Measurements from ENCODE around the gene ARHGEF16.

ARHGEF16 gene

DNA sequence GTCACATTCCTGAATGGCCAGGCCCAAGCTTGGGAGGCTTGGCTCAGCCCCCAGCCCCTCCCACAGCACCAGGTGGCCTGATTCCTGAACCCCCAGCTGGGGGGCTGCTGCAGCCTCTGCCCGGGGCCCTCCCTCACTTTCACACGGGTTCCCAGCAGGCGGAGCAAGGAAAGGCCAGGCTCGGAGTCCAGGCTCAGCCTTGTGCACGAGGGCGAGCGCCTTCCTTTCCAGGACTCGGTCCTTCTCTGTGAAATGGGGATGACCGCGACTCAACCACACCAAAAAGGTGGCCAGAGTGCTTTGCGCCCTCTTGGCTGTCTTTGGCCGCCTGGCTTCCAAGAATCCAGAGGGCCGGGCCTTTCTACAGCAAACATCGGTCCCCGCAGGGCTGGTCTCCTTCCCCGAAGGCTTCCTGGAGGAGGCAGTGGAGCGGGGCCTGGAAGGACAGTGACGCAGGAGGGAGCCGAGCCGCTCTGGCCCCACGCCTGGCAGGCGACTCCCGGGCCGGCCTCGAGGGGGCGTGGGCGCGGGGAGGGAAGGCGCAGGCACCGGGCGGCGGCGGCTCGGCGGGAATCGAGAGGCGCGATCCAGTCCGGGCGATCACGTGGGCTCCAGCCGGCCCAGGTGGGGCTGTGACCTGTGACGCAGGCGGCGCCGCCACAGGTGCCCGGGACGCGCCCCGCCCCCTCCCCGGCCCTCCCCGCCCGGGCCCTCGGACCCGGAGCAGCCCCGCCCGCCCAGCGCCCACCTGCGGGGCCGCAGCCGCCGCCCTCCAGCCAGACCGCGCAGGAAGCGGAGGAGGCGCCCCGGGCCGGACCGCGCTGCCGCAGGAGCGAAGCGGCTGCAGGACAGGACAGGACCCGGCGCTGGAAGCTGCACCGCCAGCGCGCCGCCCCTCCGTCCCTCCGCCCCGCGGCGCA lies at the start of gene ARHGEF16:
TSS of gene ARHGEF16 (plus strand) at position 775 of the 920 bp plus-strand sequence. CDS start 8,420 bp downstream, outside the sequence.
- Mint-ChIP-seq H3K9me3 (no peaks in the 10 kb centered on the region), H3K27ac (peak within 1 kb of the TSS; percentile 44), H3K4me3 (peak within 1 kb of the TSS; percentile 67), H3K27me3 (peaks cover 53% of the 10 kb centered on the region), H3K4me1 (peaks cover 6% of the 10 kb centered on the region), H3K36me3 (no peaks in the 10 kb centered on the region)
- ATAC-seq, result no peak

DNA sequence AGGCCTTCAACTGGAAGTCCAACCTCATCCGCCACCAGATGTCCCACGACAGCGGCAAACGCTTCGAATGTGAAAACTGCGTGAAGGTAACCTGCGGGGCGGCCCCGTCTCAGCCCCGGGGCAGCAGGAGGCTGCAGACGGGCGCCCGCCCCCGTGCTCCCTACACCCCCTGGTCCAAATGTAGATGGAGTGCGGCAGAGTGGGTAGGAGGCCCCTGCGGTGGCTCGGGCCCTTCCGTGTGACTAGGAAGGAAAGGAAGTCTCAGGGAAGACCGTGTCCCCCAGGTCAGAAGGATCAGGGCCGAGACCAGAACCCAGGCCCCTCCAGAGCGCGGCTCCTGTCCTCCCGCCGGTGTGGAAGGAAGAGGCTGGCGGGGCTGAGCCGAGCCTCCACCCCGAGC lies 49.7 kb upstream of the ARHGEF16 start:
- H3K4me3 Mint-ChIP-seq, result no peak overlapping the region
- H3K27ac Mint-ChIP-seq, result no peak overlapping the region
- ATAC-seq, result no peak
- no peaks in the 10 kb centered on the region for H3K27me3 Mint-ChIP-seq
- no peaks in the 10 kb centered on the region for H3K36me3 Mint-ChIP-seq
- no peaks in the 10 kb centered on the region for H3K4me1 Mint-ChIP-seq
- H3K9me3 Mint-ChIP-seq, result no peaks in the 10 kb centered on the region

DNA sequence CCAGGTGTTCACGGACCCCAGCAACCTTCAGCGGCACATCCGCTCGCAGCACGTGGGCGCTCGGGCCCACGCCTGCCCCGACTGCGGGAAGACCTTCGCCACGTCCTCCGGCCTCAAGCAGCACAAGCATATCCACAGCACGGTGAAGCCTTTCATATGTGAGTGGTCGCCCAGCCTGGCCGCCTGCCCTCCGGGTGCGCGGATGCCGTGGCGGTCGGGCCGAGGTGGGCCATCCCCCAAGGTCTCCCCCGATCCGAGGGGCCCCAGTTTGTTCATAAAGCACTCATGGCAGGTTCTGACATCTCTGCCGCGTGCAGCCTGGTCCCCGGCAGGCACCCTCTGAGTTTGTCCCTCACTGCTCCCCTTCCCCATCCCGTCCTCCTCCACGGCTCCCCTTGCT lies 49.0 kb upstream of the ARHGEF16 start:
- Mint-ChIP-seq H3K36me3 (no peaks in the 10 kb centered on the region), H3K27me3 (no peaks in the 10 kb centered on the region), H3K4me1 (no peaks in the 10 kb centered on the region), H3K9me3 (no peaks in the 10 kb centered on the region), H3K27ac (no peak overlapping the region), H3K4me3 (no peak overlapping the region)
- ATAC-seq, result no peak

DNA sequence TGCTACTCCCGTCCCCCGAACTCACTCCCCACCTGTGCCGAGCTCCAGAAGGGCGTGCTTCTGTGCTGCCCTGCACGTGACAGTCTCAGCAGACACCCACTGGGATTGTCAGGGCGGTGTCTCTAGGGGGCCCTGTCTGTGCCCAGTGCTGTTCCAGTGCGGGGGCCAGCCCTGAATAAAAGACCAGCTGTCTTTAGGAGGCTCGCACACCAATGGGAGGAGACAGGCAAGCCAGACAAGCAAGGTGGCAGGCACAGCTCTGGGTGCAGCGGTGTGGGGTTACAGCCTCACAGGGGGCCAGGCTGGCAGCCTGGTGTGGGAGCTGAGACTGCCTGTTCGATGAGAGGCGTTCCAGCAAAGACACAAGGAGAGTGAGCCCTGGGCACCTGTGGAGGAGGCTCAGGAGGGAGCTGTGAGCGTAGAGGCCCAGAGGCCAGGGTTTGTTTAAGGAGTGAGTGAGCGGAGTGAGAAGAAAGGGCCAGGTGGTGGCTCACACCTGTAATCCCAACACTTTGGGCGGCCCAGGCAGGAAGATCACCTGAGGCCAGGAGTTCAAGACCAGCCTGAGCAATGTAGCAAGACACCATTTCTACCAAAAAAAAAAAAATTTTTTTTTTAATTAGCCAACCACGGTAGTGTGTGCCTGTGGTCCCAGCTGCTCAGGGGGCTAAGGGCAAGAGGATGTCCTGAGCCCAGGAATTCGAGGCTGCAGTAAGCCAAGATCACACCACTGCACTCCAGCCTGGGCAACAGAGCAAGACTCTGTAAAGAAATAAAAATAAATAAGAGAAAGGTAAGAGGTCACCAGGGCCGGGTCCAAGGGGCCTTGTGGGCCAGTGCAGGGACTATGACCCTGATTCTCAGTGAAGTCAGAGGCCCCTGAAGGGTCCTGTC lies 48.2 kb upstream of the ARHGEF16 start:
- Mint-ChIP-seq H3K4me1 (no peaks in the 10 kb centered on the region), H3K36me3 (no peaks in the 10 kb centered on the region), H3K27me3 (no peaks in the 10 kb centered on the region), H3K27ac (no peak overlapping the region), H3K4me3 (no peak overlapping the region), H3K9me3 (no peaks in the 10 kb centered on the region)
- ATAC-seq, result no peak

DNA sequence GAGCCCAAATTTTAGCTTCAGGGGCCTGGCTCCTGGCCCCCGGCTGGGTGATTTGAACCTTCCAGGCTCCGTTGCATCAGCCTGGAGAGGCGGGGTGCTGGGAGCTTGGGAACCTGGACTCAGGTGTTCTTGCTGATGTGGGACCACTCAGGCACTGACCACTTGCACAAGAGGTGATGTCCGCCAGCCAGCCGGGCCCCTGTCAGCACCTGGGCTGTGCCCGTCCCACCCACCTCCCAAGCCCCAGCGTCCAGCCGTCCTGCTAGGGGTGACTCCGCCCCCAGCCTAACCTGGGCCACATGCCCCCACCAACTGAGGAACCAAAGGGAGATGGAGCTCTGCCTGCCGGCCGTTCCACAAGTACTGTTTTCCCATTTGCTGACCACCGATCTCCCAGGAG lies 47.4 kb upstream of the ARHGEF16 start:
- Mint-ChIP-seq H3K27me3 (no peaks in the 10 kb centered on the region), H3K27ac (no peak overlapping the region), H3K4me3 (no peak overlapping the region), H3K9me3 (no peaks in the 10 kb centered on the region), H3K4me1 (no peaks in the 10 kb centered on the region), H3K36me3 (no peaks in the 10 kb centered on the region)
- ATAC-seq, result no peak

DNA sequence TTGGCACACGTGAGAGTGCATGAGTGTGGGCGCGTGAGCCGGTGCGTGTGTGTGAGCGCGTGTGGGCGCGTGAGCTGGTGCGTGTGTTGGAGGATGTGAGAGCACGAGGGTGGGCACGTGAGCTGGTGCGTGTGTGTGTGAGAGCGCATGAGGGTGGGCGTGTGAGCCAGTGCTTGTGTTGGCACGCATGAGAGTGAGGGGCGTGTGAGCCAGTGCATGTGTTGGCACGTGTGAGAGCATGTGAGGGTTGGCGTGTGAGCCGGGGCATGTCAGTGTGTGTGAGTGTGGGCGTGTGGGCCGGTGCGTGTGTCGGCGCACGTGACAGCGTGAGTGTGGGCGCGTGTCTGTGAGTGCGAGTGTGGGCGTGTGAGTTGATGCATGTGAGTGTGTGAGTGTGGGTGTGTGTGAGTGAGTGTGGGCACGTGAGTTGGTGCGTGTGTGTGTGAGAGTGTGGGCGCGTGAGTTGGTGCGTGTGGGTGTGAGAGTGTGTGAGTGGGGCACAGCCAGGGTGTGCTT lies 45.7 kb upstream of the ARHGEF16 start:
- no peak overlapping the region for H3K4me3 Mint-ChIP-seq
- no peak overlapping the region for H3K27ac Mint-ChIP-seq
- no peaks in the 10 kb centered on the region for H3K4me1 Mint-ChIP-seq
- H3K36me3 Mint-ChIP-seq, result no peaks in the 10 kb centered on the region
- ATAC-seq, result no peak
- H3K9me3 Mint-ChIP-seq, result no peaks in the 10 kb centered on the region
- peaks cover 5% of the 10 kb centered on the region for H3K27me3 Mint-ChIP-seq

DNA sequence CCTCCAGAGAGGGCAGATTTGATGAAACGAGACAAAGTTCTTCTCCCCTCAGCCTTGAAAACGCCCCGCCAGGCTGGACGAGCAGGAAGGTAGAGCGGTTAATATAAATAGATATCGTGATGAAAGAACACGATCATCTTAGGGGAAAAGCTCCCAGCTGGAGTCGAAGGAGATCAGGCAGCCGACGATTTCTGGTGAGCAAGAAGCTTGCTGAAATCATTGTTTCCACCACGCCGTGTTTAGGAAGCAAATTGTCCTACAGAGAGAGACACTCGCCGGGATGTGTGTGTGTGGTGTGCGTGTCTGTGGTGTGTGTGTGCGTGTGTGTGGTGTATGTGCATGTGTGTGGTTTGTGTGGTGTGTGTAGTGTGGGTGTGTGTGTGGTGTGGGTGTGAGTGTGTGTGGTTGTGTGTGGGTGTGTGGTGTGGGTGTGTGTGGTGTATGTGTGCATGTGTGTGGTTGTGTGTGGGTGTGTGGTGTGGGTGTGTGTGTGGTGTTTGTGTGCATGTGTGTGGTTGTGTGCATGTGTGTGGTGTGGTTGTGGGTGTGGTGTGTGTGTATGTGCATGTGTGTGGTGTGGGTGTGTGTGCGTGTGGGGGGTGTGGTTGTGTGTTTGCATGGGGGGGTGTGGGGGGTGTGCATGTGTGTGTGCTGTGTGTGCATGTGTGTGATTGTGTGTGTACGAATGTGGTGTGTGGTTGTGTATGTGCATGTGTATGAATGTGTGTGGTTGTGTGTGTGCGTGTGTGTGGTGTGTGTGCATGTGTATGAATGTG lies 44.9 kb upstream of the ARHGEF16 start:
- Mint-ChIP-seq H3K4me3 (no peak overlapping the region), H3K27me3 (peaks cover 12% of the 10 kb centered on the region), H3K27ac (no peak overlapping the region), H3K36me3 (no peaks in the 10 kb centered on the region), H3K9me3 (no peaks in the 10 kb centered on the region), H3K4me1 (no peaks in the 10 kb centered on the region)
- ATAC-seq, result no peak

DNA sequence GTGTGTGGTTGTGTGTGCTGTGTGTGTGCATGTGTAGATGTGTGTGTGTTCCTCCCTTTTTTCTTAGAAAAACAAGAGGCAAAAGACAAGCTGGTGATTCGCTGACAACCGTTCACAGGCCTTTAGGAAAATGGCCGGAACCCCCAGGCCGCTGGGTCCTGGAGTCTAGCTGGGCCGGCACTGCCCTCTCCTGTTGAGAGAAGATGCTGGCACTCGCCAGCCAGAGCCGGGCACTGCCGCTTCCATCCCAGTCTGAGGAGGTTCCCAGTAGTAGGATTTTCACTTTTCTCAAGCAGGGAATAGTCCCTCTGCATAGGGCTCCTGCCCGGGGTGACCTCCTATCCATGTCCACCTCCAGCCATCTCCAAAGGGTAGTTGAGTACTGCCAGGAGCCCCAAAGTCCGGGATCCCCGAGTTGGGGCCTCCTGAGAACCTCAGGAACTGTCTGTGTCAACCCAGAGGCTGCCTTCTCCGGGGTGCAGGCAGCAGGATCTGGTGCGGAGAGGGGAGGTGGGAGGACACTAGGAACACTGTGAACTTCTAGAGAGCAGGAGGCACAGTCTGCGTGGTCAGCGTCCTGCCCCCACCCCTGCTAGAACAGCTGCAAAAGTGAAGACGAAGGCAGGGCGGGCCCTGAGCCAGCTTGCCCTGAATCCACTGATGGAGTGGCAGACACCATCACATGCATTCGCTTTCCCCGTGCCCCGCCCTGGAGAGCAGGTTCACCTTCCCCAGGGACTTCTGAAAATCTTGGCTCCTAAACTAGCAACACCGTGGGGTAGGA lies 44.1 kb upstream of the ARHGEF16 start:
- no peaks in the 10 kb centered on the region for H3K36me3 Mint-ChIP-seq
- H3K27me3 Mint-ChIP-seq, result peaks cover 15% of the 10 kb centered on the region
- no peak overlapping the region for H3K27ac Mint-ChIP-seq
- no peaks in the 10 kb centered on the region for H3K9me3 Mint-ChIP-seq
- ATAC-seq, result no peak
- H3K4me3 Mint-ChIP-seq, result no peak overlapping the region
- H3K4me1 Mint-ChIP-seq, result no peaks in the 10 kb centered on the region

DNA sequence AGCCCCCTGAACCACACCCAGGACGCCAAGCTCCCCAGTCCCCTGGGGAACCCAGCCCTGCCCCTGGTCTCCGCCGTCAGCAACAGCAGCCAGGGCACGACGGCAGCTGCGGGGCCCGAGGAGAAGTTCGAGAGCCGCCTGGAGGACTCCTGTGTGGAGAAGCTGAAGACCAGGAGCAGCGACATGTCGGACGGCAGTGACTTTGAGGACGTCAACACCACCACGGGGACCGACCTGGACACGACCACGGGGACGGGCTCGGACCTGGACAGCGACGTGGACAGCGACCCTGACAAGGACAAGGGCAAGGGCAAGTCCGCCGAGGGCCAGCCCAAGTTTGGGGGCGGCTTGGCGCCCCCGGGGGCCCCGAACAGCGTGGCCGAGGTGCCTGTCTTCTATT lies 42.7 kb upstream of the ARHGEF16 start:
- peaks cover 21% of the 10 kb centered on the region for H3K27me3 Mint-ChIP-seq
- no peak overlapping the region for H3K4me3 Mint-ChIP-seq
- no peaks in the 10 kb centered on the region for H3K9me3 Mint-ChIP-seq
- H3K27ac Mint-ChIP-seq, result no peak overlapping the region
- no peaks in the 10 kb centered on the region for H3K4me1 Mint-ChIP-seq
- no peak for ATAC-seq
- no peaks in the 10 kb centered on the region for H3K36me3 Mint-ChIP-seq

DNA sequence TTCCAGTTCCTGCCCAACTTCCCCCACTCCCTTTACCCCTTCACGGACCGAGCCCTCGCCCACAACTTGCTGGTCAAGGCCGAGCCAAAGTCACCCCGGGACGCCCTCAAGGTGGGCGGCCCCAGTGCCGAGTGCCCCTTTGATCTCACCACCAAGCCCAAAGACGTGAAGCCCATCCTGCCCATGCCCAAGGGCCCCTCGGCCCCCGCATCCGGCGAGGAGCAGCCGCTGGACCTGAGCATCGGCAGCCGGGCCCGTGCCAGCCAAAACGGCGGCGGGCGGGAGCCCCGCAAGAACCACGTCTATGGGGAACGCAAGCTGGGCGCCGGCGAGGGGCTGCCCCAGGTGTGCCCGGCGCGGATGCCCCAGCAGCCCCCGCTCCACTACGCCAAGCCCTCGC lies 42.1 kb upstream of the ARHGEF16 start:
- no peak for ATAC-seq
- Mint-ChIP-seq H3K27me3 (peaks cover 24% of the 10 kb centered on the region), H3K4me3 (no peak overlapping the region), H3K36me3 (no peaks in the 10 kb centered on the region), H3K27ac (no peak overlapping the region), H3K4me1 (no peaks in the 10 kb centered on the region), H3K9me3 (no peaks in the 10 kb centered on the region)

DNA sequence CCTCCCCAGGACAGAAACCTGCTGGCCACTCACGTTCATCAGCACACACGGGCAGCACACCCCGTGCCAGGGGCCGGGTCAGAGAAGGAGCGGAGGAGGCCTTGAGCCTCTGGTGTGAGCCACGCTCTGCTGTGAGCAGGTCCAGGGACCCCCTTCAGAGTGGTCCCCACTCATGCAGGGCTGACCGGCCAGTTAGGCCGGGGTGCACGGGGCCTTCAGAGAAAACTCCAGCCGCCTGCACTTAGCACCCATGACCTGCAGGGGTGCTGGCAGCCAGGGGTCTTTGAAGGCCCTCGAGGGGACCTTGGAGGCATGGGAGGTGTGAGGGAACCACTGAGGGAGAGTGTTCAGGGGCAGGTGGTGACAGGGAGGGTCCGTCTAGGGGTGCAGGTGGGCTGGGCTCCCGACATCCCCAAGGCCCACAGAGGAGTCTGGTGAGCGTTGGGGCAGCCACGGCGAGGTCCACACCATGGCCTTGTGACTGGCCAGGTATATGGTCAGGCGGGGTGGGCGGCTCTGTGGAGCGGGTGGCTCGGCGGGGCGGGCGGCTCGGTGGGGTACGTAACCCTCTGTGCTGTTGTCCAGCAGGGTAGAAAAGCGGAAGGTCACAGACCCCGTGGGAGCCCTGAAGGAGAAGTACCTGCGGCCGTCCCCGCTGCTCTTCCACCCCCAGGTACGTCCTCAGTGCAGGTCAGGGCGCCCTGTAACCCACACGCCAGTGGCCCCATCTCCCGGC lies 40.3 kb upstream of the ARHGEF16 start:
- no peak overlapping the region for H3K4me3 Mint-ChIP-seq
- H3K36me3 Mint-ChIP-seq, result no peaks in the 10 kb centered on the region
- H3K4me1 Mint-ChIP-seq, result no peaks in the 10 kb centered on the region
- H3K27ac Mint-ChIP-seq, result no peak overlapping the region
- no peaks in the 10 kb centered on the region for H3K9me3 Mint-ChIP-seq
- peaks cover 24% of the 10 kb centered on the region for H3K27me3 Mint-ChIP-seq
- no peak for ATAC-seq

DNA sequence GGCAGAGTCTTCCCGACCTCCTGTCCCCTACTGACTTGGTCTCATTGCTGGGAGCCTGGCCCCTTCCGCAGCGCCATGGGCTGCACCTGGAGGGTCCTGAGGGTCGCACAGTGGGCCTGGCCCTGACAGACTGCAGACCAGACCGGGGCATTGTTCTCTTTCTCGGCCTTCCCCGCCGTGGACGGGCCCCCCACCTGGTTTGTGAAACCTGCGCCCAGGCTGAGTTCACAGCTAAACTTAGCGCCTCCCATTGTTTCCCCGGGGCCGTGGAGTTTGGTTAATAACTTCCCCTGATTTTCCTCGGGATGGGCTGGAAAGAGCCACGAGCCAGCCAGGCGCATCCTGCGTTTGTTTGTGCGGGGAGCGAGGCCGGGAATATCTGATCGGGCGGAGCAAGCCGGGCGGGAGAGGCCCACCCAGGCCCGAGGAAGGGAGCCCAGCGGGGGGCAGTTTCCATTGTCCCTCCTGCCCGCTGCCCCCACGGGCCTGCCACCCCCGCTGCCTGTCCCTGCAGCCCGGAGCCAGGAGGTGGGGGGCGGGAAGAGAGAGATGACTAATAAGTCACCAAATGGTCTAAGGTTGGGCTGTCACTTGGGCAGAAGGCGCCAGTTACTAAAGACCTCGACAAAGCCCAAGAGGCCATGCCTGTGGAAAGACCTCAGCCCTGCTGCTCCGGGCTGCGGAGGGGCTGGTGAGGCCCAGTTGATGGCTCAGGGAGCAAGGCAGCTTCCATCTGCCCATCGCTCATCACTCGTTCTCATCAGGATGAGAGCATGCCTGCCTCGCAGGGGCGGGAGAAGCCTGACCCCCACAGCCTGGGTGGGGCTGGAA lies 39.0 kb upstream of the ARHGEF16 start:
- Mint-ChIP-seq H3K9me3 (no peaks in the 10 kb centered on the region), H3K36me3 (no peaks in the 10 kb centered on the region), H3K27me3 (peaks cover 33% of the 10 kb centered on the region), H3K4me1 (no peaks in the 10 kb centered on the region), H3K27ac (no peak overlapping the region), H3K4me3 (no peak overlapping the region)
- no peak for ATAC-seq

DNA sequence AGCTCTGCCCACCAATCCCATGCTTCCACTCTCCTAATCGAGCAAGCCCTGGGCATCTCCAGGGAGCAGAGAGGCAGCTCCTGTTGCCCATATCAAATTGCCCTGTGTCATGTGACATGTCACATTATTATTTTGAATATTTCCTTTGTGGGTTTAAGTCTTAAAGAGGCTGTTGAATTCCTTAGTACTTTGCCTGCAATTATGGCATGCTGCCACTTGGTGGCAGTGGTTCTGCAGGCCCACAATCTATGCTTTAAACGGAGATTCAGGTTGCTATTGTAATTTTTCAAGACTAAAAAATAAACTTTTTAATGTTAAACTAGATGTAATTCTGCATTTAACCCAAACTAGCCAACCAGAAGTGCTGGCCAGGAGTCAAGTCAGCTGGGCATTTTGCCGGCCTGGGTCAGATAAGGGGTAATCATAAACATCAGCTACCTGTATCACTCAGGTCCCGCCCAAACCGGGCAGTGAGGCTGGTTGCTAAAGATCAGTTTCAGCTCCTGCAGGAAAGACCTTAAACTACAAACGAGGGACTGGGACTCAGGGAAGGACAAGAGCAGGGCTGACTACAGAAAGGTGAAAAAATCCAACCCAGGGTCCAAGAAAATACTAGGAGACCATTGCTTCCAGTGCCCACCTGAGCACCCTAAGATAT lies 37.3 kb upstream of the ARHGEF16 start:
- Mint-ChIP-seq H3K27me3 (peaks cover 50% of the 10 kb centered on the region), H3K27ac (no peak overlapping the region), H3K9me3 (no peaks in the 10 kb centered on the region), H3K4me1 (no peaks in the 10 kb centered on the region), H3K4me3 (no peak overlapping the region), H3K36me3 (no peaks in the 10 kb centered on the region)
- ATAC-seq, result no peak
